Neural cell (in vitro differentiated cells): ENCODE data around the gene HOXA3. TPM values are rescaled to one million over a fixed set of nuclear protein-coding genes. Genes with fewer than 3 reads are reported as not detected.

Source experiments
- H2AFZ ChIP-seq: fragments of 200-600, 300-800 bp; sonication (generic), shearing (Covaris generic); 2 replicates; pipeline ENCODE4 v1.6.0; 2014; ENCODE audit warnings: low read depth, mild to moderate bottlenecking, antibody characterized with exemption, low read length, moderate library complexity
- H3F3A ChIP-seq: fragments of 200-600 bp; shearing (Covaris generic); 2 replicates; pipeline ENCODE4 v1.6.1; 2016; ENCODE audit warnings: mild to moderate bottlenecking, moderate library complexity, mixed read lengths, antibody characterized with exemption, low read length; ENCODE audit not compliant: insufficient read depth, poor library complexity, severe bottlenecking
- H3K27ac ChIP-seq: fragments of 200-600, 300-800 bp; sonication (generic), shearing (Covaris generic); 2 replicates; pipeline ENCODE4 v1.5.1; 2014; ENCODE audit warnings: mild to moderate bottlenecking, low read length, moderate library complexity
- H3K27me3 ChIP-seq: fragments of 300-800, 200-600 bp; sonication (generic), shearing (Covaris generic); 2 replicates; pipeline ENCODE4 v1.6.0; 2014; ENCODE audit warnings: mild to moderate bottlenecking, low read depth, low read length, moderate library complexity; ENCODE audit not compliant: insufficient read depth
- H3K36me3 ChIP-seq: fragments of 300-800, 200-600 bp; sonication (generic), shearing (Covaris generic); 2 replicates; pipeline ENCODE4 v1.5.1; 2014; ENCODE audit warnings: mild to moderate bottlenecking, antibody characterized with exemption, low read length, moderate library complexity; ENCODE audit not compliant: insufficient read depth
- H3K4me2 ChIP-seq: fragments of 300-800, 200-600 bp; sonication (generic), shearing (Covaris generic); 2 replicates; pipeline ENCODE4 v1.6.0; 2014; ENCODE audit warnings: mild to moderate bottlenecking, low read length
- H3K4me3 ChIP-seq: fragments of 300-800, 200-600 bp; sonication (generic), shearing (Covaris generic); 2 replicates; pipeline ENCODE4 v1.5.1; 2014; ENCODE audit warnings: mild to moderate bottlenecking, low read length, moderate library complexity
- H3K79me2 ChIP-seq: fragments of 200-600 bp; shearing (Covaris generic); replicated peaks from 2 replicates; pipeline ENCODE4 v1.6.0; 2014; ENCODE audit warnings: mild to moderate bottlenecking, low read length, moderate library complexity; ENCODE audit not compliant: insufficient read depth
- H3K9ac ChIP-seq: fragments of 300-800, 200-600 bp; sonication (generic), shearing (Covaris generic); 2 replicates; pipeline ENCODE4 v1.6.1; 2016; ENCODE audit warnings: mild to moderate bottlenecking, low read length, mixed read lengths
- H3K9me2 ChIP-seq: fragments of 200-600 bp; shearing (Covaris generic); 2 replicates; pipeline ENCODE4 v1.6.1; 2016; ENCODE audit warnings: mild to moderate bottlenecking, low read length, mixed read lengths; ENCODE audit not compliant: insufficient read depth
- H3K9me3 ChIP-seq: fragments of 200-600, 300-800 bp; sonication (generic), shearing (Covaris generic); 2 replicates; pipeline ENCODE4 v1.6.1; 2016; ENCODE audit warnings: mild to moderate bottlenecking, mixed run types, low read length, moderate library complexity, mixed read lengths
- H4K20me1 ChIP-seq: fragments of 200-600 bp; shearing (Covaris generic); 2 replicates; pipeline ENCODE4 v1.6.1; 2016; ENCODE audit warnings: mild to moderate bottlenecking, mixed run types; ENCODE audit not compliant: insufficient read depth
- EP300 ChIP-seq: fragments of 450-650 bp; conservative IDR thresholded peaks from 2 replicates; pipeline ENCODE4 v1.6.1; 2014; ENCODE audit warnings: antibody characterized with exemption, mild to moderate bottlenecking, moderate library complexity; ENCODE audit not compliant: poor library complexity, severe bottlenecking
- EZH2 ChIP-seq: fragments of 200-600, 300-800 bp; shearing (Covaris generic), sonication (generic); IDR thresholded peaks from 2 replicates; pipeline ENCODE4 v1.6.1; 2014; ENCODE audit warnings: antibody characterized with exemption, low read length, borderline replicate concordance, mild to moderate bottlenecking; ENCODE audit not compliant: insufficient read depth, poor library complexity, severe bottlenecking
- MXI1 ChIP-seq: fragments of 450-650 bp; conservative IDR thresholded peaks from 2 replicates; pipeline ENCODE4 v1.6.1; 2014; ENCODE audit warnings: antibody characterized with exemption, mild to moderate bottlenecking; ENCODE audit not compliant: poor library complexity, severe bottlenecking
- POLR2AphosphoS5 ChIP-seq: IDR thresholded peaks from 2 replicates; pipeline ENCODE4 v1.6.1; 2012
- RAD21 ChIP-seq: fragments of 450-650 bp; conservative IDR thresholded peaks from 2 replicates; pipeline ENCODE4 v1.6.1; 2014; ENCODE audit warnings: antibody characterized with exemption, mild to moderate bottlenecking, moderate library complexity
- SMC3 ChIP-seq: fragments of 450-650 bp; conservative IDR thresholded peaks from 2 replicates; pipeline ENCODE4 v1.6.1; 2014; ENCODE audit warnings: antibody characterized with exemption, mild to moderate bottlenecking, moderate library complexity; ENCODE audit not compliant: poor library complexity
- TAF1 ChIP-seq: IDR thresholded peaks from 2 replicates; pipeline ENCODE4 v1.6.1; 2012; ENCODE audit warnings: low read depth
- polyA plus RNA-seq: library from polyadenylated mRNA; depleted of rRNA; stranded (reverse); fragments of >200 nt; gene quantifications from 2 replicates; pipeline ENCODE4 v1.2.3, GENCODE V29; 2014
- TF ChIP-seq, protein P1 (sequence below): fragments of 450-650 bp; IDR thresholded peaks from 2 replicates; pipeline ENCODE4 v1.5.1; 2014; ENCODE audit warnings: antibody characterized with exemption, mild to moderate bottlenecking, moderate library complexity; ENCODE audit not compliant: poor library complexity, severe bottlenecking
- TF ChIP-seq, protein P2 (sequence below): IDR thresholded peaks from 2 replicates; pipeline ENCODE4 v1.6.1; 2012; ENCODE audit warnings: borderline replicate concordance

HOXA3 gene
- polyA plus RNA-seq, 1 donor from 2014 or later = not detected

DNA sequence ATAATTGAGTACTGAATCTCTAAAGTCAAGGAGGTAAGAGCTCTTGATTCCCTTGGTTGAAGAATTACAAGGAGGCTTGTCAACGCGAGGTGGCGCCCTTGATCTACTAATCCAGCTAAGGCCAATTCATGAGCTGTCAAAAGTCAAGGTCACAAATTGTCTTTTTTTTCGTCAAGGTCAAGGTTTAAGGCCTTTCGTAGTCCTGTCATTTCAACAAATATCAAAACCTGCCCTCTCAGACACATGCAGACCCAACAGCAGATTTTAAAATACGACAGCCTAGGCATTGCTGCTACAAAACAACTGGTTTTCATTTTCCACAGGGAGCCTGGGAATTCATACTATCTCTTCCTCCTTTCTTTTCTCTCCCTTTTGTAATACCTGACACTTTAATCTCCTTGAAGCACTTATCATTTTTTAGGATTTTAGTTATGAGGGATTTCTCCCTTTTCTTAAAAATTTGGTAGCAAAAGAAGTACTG, 43.9 kb upstream of the HOXA3 start:
- Histone ChIP-seq H3K9ac (no peak overlapping the region), H3K9me2 (no peaks in the 10 kb centered on the region), H3K4me3 (no peak overlapping the region), H3K27me3 (peaks cover 93% of the 10 kb centered on the region), H3K9me3 (no peaks in the 10 kb centered on the region), H3K27ac (no peak overlapping the region), H4K20me1 (no peaks in the 10 kb centered on the region), H3F3A (no peaks in the 10 kb centered on the region), H2AFZ (no peak overlapping the region), H3K4me2 (no peak overlapping the region), H3K79me2 (no peaks in the 10 kb centered on the region), H3K36me3 (no peaks in the 10 kb centered on the region)
- peak; percentile 96 for TF ChIP-seq SMC3
- TF ChIP-seq RAD21 = peak; percentile 94
- TF ChIP-seq, protein P1, sequence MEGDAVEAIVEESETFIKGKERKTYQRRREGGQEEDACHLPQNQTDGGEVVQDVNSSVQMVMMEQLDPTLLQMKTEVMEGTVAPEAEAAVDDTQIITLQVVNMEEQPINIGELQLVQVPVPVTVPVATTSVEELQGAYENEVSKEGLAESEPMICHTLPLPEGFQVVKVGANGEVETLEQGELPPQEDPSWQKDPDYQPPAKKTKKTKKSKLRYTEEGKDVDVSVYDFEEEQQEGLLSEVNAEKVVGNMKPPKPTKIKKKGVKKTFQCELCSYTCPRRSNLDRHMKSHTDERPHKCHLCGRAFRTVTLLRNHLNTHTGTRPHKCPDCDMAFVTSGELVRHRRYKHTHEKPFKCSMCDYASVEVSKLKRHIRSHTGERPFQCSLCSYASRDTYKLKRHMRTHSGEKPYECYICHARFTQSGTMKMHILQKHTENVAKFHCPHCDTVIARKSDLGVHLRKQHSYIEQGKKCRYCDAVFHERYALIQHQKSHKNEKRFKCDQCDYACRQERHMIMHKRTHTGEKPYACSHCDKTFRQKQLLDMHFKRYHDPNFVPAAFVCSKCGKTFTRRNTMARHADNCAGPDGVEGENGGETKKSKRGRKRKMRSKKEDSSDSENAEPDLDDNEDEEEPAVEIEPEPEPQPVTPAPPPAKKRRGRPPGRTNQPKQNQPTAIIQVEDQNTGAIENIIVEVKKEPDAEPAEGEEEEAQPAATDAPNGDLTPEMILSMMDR = peak; percentile 94
- no peak for TF ChIP-seq POLR2AphosphoS5
- no peak for TF ChIP-seq TAF1
- TF ChIP-seq EZH2 = no peak
- no peak for TF ChIP-seq MXI1
- TF ChIP-seq, protein P2, sequence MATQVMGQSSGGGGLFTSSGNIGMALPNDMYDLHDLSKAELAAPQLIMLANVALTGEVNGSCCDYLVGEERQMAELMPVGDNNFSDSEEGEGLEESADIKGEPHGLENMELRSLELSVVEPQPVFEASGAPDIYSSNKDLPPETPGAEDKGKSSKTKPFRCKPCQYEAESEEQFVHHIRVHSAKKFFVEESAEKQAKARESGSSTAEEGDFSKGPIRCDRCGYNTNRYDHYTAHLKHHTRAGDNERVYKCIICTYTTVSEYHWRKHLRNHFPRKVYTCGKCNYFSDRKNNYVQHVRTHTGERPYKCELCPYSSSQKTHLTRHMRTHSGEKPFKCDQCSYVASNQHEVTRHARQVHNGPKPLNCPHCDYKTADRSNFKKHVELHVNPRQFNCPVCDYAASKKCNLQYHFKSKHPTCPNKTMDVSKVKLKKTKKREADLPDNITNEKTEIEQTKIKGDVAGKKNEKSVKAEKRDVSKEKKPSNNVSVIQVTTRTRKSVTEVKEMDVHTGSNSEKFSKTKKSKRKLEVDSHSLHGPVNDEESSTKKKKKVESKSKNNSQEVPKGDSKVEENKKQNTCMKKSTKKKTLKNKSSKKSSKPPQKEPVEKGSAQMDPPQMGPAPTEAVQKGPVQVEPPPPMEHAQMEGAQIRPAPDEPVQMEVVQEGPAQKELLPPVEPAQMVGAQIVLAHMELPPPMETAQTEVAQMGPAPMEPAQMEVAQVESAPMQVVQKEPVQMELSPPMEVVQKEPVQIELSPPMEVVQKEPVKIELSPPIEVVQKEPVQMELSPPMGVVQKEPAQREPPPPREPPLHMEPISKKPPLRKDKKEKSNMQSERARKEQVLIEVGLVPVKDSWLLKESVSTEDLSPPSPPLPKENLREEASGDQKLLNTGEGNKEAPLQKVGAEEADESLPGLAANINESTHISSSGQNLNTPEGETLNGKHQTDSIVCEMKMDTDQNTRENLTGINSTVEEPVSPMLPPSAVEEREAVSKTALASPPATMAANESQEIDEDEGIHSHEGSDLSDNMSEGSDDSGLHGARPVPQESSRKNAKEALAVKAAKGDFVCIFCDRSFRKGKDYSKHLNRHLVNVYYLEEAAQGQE = no peak

DNA sequence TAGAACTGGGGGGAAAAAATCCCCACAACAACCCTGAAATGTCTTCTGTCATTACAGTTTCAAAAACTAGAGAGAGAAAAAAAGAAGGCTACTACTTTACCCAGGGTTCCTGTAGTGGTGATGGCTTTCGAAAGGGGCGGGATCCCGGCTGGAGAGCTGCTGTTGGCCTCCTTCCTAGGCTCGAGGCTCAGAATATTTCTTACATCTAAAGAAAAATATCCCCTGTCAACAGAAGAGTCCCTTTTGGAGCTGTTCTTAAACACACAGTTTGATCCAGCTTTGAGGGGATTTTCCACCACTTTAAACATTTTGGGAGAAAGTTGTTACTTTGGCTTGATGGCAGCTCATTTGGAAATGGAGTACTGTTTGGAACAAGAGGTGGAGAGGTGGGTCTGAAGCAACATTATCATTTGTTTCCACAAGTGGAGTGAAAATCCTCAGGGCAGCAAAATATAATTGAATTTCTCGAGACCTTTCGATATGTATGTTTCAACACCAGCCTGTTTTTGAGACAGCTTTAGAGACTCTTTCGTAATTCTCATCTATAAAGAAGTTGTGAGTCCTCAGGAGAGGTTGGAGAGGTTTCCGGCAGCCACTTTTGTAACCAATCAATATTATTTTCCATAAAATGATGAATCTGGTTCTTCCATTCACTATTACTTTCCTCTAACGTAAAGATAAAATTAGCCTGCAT, 42.5 kb upstream of the HOXA3 start:
- H3K27me3 ChIP-seq = peaks cover 96% of the 10 kb centered on the region
- no peaks in the 10 kb centered on the region for H3K79me2 ChIP-seq
- H3K4me2 ChIP-seq = no peak overlapping the region
- TF ChIP-seq, protein P2 = no peak
- TF ChIP-seq, protein P1 = no peak
- TF ChIP-seq SMC3 (no peak), EZH2 (no peak), POLR2AphosphoS5 (no peak), MXI1 (no peak), RAD21 (no peak), TAF1 (no peak), EP300 (no peak)
- H3K9me3 ChIP-seq = no peaks in the 10 kb centered on the region
- no peak overlapping the region for H3K9ac ChIP-seq
- no peaks in the 10 kb centered on the region for H3K9me2 ChIP-seq
- no peaks in the 10 kb centered on the region for H4K20me1 ChIP-seq
- H3F3A ChIP-seq = no peaks in the 10 kb centered on the region
- no peak overlapping the region for H3K4me3 ChIP-seq
- H3K36me3 ChIP-seq = no peaks in the 10 kb centered on the region
- no peak overlapping the region for H3K27ac ChIP-seq
- no peak overlapping the region for H2AFZ ChIP-seq
